Globus pallidus (tissue), 1 donor: Measurements from ENCODE around the gene MARCHF10.
"Not testable (repeated sequence)": the region's sequence is repeated elsewhere in the genome, so short reads cannot be mapped to it uniquely, and the experiment has no call there.

Experiments
- DNase-seq: peaks from one replicate; pipeline ENCODE4 v3.0.0-alpha.2; 2015; ENCODE audit warnings: low spot score

The MARCHF10 gene

DNA sequence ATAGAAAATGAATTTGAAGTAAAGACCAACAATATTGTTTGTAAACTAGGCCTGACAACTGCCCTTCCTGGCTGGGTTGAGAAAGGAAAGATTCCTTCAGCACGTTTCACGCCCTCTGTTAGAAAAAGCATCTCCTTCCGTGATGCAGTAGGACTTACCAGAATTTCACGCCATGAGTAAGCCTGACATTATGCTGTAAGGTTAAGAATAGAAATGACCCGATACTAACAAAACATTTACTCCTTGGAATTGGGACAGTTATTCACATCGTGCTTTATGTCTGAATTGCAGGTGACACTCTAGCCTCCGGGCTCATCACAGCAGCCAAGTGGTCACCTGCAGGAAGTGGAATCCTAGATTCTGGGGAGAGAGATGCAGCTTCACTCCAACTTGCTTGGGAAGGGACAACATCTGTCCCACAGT is 17.5 kb downstream of the MARCHF10 start:
- DNase-seq: no peak

DNA sequence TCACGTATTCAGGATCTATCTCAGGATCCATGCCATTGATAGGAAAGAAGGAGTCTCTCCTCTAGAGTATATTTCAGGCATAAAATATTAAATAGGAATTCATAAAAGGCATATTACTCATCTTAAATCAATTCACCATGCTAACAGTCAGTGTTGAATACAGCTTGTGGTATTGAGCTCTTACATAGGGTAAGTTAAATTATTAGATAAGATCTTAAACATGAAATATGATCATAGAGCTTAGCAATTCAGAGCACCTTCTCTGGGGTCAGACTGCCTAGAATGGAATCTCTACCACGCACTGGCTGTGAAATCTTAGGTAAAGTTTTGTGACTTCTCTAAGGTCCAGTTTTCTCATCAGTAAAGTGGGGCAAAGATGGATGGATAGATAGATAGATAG is 20.7 kb downstream of the MARCHF10 start:
- no peak for DNase-seq

DNA sequence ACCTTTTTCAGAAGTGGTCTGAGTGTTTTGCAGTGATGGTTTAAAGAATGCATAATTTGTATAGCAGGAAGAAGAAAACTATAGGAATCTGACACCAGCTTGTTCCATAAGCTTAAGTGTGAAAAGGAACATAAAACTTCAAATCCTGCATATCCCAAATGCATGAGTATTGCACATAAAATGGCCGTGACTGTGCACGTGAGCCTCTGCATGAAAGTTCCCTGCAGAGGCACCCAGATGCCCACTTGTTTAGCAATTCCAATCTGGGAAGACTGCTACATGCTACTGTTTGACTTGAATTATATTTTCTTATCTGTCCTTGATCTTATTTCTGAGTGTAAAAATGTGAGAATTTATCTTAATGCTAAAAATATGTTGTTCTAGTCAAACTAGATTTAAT is 21.5 kb downstream of the MARCHF10 start:
- DNase-seq: no peak

DNA sequence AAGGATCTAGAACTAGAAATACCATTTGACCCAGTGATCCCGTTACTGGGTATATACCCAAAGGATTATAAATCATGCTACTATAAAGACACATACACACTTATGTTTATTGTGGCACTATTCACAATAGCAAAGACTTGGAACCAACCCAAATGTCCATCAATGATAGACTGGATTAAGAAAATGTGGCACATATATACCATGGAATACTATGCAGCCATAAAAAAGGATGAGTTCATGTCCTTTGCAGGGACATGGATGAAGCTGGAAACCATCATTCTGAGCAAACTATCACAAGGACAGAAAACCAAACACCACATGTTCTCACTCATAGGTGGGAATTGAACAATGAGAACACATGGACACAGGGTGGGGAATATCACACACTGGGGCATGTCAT is 22.1 kb downstream of the MARCHF10 start:
- DNase-seq: not testable (repeated sequence)

DNA sequence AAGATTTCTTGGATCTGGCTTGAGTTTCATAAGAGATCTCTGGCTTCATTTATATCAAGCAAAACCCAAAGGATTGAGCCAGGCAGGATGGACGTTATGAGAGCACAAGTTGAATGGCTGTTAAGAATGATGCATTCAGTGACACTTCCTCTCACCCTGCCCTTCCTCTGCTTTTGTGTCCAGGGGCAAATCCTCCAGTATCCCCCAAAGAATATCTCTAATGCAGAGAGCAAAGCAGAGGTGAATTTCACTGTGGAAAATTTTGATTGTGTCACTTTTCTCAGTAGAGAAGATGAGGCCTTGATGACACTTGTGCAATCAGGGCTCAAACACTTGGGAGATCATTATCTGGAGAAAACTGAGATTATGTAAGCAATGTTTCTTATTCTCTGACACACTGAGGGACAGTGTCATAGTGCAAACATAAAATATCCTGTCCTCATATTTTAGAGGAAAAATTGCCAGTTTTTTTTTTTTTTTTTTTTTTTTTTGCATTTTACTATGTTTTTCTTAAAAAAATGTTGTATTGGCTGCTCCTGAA is 25.3 kb downstream of the MARCHF10 start:
- DNase-seq: no peak

DNA sequence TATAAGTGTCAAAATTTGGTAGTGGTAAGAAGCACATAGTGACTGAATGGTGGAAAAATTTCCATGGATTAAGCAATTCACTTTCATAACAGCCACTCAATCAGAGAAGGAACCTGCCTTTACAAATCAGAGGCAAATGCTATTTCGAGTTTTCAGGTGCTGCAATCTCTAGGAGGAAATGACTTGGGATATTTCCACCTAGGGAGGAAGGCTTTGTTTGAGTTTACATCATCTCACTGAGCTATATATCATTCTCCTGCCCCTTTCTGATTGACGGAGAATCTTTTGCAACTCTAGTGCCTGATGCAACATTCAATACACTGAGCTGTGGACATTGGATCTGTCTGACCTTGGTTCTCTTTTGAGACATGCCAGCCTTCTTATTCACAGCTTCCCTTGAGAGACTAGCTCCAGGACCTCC is 26.3 kb downstream of the MARCHF10 start:
- no peak for DNase-seq

DNA sequence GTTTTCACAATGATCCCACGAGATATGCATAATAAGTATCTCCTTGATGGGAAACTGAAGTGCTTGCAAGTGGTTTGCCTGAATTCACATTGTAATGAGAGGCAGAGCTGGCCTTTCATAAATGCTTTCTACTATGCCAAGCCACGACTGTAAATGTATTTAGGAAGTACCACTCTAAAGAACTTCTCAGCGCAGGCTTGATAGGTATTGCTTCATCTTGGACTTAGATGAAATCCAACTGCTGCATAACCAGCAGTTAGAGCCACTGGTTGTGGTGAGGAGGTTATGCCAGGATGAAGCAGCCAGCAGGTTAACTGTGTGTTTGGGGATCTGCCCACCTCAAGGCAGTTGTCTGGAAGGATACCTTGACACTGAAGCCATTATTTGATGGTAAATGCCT is 26.8 kb downstream of the MARCHF10 start:
- no peak for DNase-seq

DNA sequence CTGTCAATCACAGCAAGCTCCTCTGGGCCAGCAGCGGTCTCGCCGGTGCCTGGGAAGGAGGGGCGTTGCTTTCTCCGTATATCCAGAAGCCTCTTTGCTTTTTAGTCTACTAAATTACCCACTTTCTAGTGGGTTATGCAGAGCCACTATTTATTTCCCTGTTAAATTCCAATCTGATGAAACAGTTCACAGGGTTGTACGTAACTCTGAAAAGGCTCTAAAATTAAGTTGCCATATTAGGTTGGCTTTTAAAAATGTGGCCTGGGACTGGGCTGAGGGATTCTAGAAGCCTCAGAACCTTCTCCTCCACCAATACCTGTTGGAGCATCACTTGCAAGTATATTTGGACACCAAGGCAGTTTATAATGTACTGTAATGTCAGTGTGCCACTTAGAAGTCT is 27.2 kb downstream of the MARCHF10 start:
- no peak for DNase-seq

DNA sequence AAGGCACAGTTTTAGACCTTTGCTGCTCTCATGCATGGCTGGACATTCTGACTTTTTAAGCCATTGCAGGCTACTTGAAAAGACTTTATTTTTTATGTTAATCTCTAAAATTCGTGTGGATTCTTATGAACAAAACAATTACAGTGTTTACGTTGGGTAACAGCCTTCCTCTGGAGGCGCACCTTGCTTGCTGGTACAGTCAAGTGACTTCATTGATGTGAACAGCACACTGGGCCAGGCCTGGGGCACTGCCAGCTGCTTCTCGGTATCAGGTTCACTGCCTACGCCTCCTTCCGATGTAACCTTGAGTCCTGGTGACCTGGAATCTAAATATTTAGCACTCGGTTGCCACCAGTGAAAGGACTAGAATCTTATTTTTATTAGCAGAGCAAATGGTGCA is 27.8 kb downstream of the MARCHF10 start:
- DNase-seq: no peak

DNA sequence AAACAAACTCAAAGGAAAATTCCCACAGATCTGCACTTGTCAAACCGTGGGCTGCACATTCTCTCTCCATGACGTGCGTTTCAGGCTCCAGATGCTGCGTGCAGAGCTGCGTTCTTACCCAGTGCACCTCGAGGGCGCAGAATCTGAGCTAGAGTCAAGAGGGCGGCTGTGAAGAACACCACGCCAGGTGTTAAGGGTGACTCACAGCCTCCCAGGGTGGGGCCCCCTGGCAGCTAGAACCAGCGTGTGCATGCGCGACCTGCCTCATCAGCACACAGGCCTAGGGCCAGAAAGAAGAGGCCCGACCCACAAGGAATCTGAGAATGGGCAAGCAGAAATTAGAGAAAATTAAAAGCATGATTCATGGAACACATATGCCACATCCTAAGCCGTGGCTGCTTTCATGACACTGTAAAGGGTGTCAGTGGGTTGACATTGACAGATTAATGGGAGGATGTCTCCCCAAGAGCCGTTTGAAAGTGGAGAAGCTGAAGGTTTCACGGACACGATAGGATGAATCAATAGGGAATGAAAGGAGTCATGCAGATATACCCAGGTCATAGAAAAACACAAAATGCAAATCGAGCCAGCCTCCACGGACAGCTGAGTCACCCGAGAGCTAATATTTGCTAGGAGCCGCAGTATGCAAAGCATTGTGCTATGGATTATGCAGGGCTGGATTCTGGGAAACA is 29.0 kb downstream of the MARCHF10 start:
- no peak for DNase-seq

DNA sequence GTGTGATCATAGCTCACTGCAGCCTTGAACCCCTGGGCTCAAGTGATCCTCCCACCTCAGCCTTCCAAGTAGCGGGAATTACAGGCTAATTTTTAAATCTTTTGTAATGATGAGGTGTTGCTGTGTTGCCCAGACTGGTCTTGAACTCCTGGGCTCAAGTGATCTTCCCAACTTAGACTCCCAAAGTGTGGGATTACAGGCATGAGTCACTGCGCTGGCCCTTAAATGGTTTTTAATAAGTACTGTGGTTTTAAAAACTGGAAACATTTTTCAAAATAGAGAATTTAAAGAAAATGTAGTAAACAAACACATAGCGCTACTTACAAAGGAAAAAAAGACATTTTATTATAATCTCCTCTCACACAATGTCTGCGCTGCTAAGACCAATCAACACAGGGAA is 32.2 kb downstream of the MARCHF10 start:
- DNase-seq: no peak

DNA sequence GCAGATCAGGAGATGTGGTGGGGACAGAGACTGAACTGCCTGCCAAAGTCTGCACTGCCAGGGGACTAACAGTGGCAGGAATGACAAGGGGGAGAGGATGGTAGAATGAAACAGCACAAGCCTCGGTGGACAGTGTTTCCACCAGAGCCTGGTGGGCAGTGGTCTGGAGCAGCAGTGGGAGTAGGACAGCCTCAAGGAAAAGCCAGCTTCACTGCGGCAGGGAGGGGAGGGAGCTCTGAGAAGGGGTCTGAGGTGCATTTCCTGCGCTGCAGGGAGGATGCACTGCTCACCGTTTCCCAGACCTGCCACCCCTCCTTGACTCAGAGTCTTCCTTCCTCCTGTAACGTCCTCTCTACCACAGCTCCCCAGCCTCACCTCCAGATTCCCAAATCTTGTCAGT is 33.8 kb downstream of the MARCHF10 start:
- no peak for DNase-seq

DNA sequence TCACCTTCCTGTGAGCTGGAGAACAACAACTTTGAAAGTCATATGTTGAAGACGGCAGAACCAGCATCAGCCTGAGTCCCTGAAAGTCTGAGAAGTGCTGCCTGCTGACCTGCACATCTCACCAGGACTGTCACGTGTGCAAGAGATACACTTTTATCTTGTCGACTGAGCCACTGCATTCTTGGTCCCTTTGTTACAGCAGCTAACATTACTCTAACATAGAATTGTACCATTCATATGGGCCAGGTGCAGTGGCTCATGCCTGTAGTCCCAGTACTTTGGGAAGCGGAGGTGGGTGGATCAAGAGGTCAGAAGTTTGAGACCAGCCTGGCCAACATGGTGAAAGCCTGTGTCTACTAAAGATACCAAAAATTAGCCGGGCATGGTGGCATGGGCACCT is 40.1 kb downstream of the MARCHF10 start:
- DNase-seq: no peak

DNA sequence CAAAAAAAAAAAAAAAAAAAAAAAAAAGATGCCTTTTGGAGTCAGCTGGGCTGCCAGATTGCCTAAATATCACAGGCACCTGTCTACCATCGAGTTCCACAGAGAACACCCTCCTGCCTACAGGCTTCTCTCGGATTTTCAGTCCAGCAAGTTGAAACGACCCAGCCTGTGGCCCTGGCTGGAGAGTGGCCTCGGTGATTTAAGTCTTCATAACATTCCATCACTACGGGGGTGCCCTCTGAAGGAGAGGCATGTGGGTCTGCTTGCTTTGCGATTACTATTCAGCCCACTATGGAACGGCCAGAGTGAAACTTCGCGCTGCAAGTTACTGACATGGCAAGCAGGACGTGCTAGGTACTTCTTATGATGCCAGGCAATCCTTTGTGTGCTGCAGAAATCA is 42.8 kb downstream of the MARCHF10 start:
- no peak for DNase-seq

DNA sequence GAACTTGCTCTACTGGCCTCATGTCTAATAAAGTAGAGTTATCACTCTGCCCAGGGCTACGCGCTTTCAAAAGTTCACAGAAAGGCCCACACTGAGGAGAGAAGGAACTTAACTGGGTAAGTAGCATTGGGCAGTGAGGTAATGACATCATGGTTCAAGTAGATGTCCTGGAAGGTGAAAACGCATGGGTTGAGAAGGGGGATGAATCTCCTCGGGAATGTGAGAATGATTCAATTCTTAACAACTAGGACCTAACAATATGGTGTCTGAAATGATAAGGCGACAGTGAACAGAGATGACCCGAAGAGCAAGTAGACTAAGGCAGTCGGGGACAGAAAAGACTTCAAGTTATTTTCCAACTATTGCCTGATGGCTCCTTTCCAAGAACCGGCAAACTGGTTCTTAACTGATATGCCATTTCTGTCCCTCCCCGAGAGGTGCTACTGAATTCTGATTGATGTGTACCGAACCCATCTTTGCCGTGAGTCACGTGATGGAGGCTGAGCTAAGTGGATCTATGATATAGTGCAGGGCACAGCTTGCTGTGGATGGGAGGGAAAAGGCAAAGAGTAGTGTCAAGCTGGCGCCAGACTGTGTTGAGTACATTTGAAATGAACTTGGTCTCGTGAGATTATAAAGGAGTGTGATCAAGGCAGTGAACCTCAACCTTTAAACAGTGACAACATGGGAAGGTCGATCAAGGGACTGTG is 44.1 kb downstream of the MARCHF10 start:
- DNase-seq: no peak

DNA sequence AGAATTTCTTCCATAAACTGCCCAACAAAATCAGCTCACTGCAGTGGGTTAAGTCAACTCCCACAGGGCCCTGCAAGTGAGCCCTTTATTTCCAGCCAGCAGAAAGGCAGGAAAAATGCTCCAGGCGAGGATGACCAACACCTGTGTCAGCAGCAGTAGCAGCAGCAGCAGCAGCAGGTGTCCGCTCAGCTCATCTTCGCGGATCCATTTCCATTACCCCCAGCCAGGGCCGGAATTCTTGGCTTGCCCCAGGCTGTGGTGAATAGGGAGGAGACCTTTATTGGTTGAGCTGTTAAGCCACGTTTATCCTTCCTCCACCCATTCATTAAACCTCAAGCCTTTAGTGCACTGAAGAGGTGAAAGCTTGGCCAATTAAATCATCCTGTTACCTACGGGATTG is 46.2 kb downstream of the MARCHF10 start:
- no peak for DNase-seq

DNA sequence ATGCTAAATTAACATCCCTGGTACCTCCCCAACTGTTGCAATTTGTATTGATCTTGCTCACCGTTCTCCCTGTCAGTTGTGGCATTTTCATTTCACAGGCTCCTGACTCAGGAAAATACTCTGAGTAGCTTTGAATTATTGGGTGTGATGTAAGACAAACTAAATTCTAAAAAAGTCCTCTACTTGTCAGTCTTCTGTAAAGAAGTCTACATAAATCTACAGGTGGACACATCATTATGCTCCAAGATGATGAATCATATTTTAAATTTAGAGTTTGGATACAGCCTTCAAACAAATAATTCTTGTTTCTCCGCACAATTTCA is 47.2 kb downstream of the MARCHF10 start:
- no peak for DNase-seq

DNA sequence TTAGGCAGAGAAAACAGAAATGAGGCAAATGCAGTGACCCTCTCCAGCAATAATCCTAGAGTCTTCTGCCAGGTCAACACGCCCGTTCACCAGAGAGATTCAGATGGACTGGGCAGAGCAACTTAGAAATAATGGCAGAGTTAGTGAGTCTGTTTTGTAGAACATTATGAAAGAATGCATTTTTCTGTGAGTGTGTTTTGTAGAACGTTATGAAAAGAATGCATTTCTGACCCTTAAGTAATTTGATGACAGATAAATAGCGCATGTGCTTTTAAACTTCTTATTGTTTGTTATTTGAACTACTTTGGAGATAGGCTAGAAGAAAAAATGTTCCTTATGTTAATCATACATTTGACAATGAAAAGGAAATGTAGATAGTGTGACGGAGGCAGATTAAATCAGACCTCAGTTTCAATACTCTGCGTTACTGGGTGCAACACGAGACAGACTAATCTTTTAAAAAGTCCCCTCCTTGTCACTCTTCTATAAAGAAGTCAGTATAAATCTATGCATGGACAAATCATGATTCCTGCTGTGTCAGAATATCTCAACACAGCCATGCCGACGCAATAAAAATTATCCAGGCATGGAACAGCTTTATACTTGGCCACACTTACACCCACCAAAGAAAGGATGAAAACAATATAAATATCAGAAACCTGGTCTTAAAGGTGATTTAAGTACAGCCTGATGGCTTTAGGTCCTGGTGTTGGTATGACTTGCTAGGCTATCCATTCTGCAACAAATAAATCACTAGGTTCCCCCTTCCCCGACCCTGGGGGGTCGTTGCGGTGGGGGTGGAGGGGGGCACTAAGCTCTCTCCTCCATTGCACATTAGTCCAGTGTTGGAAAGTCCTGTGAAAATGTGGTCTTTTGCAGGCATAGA is 47.8 kb downstream of the MARCHF10 start:
- no peak for DNase-seq

DNA sequence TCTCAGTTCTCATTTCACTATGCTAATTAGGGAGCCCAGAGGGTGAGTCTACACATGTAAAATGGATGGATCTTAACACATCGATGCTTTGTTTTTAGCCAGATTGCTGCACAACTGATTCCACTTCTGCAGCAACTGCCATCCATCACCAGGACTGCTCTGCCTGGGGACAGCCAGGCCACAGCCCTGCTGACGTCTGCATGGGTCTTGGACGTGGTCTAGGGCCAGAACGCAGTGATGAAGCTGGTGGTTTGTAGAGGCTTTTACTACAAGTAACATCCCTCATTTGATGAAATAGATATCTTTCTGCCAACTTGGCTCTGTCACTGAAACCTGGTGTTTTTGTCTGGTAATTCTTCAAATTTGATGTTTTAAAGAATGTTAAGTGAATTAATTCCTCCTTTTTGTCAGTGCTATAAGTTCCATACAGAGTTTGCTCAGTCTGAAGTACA is 50.6 kb downstream of the MARCHF10 start:
- DNase-seq: no peak

DNA sequence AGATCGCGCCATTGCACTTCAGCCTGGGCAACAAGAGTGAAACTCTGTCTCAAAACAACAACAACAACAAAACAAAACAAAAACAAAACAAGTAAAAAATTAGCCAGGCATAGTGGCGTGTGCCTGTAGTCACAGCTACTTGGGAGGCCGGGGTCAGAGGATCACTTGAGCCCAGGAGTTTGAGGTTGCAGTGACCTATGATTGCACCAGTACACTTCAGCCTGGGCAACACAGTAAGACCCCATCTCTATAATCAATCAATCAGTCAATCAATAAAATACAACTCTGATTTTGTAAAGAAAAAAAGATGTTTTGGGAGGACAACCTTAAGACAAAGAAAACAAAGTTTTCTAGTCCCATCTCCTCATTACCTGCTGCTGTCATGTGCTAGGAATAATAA is 51.9 kb downstream of the MARCHF10 start:
- DNase-seq: no peak

DNA sequence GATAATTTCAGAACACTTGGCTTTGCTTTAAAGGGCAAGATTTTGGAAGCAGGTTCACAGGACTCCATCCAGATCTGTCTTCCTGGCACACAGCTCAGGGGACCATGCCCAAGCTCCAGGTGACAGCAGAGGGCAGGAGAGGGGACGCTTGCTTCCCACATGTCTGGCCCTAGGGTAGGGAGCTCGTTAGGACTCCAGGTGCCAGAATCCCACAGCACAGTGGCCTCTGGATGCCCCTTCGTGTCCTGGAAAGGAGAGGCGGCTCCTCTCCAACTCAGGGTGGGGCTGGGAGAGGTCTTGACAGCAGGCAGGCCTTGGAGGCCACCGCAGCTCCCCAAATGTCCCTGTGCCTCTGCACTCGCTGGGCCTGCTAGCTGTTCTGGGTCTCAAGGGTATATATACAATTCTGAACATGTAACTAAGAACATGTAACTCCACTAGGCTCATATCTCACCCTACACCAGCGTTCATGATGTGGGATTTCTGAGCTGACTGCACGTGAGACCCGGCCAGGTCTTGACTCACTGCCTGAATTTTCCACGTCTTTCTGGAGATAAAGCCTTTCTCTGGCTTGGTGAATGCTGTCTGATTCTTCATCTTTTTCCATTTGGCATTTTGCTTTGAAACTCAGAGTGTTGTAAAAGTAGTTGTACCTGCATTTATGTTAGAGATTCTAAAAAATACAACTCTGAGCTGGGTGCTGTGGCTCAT is 52.8 kb downstream of the MARCHF10 start:
- DNase-seq: no peak

DNA sequence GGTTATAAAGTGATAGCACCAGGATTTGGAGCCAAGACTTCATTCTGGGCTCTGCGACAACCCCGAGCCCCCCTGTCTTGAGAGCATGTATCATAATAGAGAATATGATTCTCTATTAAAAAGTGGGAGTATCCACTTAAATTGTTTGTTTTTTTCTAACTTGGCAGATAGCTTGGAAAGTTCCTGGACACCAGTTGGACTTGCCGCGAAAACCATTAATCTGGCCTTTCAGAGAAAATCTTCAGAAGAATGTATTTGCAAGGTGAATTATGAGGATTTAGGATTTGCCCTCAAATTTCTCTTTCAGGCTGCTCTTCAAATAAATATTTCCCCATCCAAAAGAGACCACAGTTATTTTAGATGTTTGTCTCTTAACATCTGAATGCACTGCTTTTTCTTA is 53.5 kb downstream of the MARCHF10 start:
- no peak for DNase-seq
